Glutamatergic neuron (in vitro differentiated cells): ENCODE data around the gene KRTAP16-1. TPM values are rescaled to one million over a fixed set of nuclear protein-coding genes. Genes with fewer than 3 reads are reported as not detected.
"Not testable (repeated sequence)": the region's sequence is repeated elsewhere in the genome, so short reads cannot be mapped to it uniquely, and the experiment has no call there.

ENCODE experiments used
- DNase-seq: peaks from one replicate; pipeline ENCODE4 v3.0.0; 2022
- H3K27ac Mint-ChIP-seq: one replicate; pipeline ENCODE4 v1.8.0; 2020; ENCODE audit warnings: mild to moderate bottlenecking, mixed read lengths, inconsistent platforms; ENCODE audit not compliant: unreplicated experiment
- H3K27me3 Mint-ChIP-seq: one replicate; pipeline ENCODE4 v1.8.0; 2020; ENCODE audit warnings: mild to moderate bottlenecking, moderate library complexity, mixed read lengths, inconsistent platforms; ENCODE audit not compliant: unreplicated experiment
- H3K36me3 Mint-ChIP-seq: one replicate; pipeline ENCODE4 v1.8.0; 2020; ENCODE audit warnings: mild to moderate bottlenecking, mixed read lengths, inconsistent platforms; ENCODE audit not compliant: unreplicated experiment
- H3K4me1 Mint-ChIP-seq: one replicate; pipeline ENCODE4 v1.8.0; 2020; ENCODE audit warnings: mild to moderate bottlenecking, low read depth, mixed read lengths, inconsistent platforms; ENCODE audit not compliant: unreplicated experiment
- H3K4me3 Mint-ChIP-seq: one replicate; pipeline ENCODE4 v1.8.0; 2020; ENCODE audit warnings: mild to moderate bottlenecking, mixed read lengths, inconsistent platforms; ENCODE audit not compliant: unreplicated experiment
- H3K9me3 Mint-ChIP-seq: one replicate; pipeline ENCODE4 v1.8.0; 2020; ENCODE audit warnings: mild to moderate bottlenecking, moderate library complexity, mixed read lengths, inconsistent platforms; ENCODE audit not compliant: unreplicated experiment
- CTCF ChIP-seq: fragments of 200-600 bp; sonication (generic); IDR thresholded peaks from one replicate; pipeline ENCODE4 v1.5.0; 2021; ENCODE audit not compliant: partially characterized antibody, unreplicated experiment
- total RNA-seq: library from RNA; stranded (reverse); fragmentation: NEBNext Ultra II Directional; extraction: Animal tissue kit (Norgen Biotek cat#: 25700); gene quantifications from one replicate; pipeline ENCODE4 v1.2.1, GENCODE V29; 2021; ENCODE audit not compliant: unreplicated experiment

Gene KRTAP16-1
- total RNA-seq, 1 donor from 2014 or later = not detected

DNA sequence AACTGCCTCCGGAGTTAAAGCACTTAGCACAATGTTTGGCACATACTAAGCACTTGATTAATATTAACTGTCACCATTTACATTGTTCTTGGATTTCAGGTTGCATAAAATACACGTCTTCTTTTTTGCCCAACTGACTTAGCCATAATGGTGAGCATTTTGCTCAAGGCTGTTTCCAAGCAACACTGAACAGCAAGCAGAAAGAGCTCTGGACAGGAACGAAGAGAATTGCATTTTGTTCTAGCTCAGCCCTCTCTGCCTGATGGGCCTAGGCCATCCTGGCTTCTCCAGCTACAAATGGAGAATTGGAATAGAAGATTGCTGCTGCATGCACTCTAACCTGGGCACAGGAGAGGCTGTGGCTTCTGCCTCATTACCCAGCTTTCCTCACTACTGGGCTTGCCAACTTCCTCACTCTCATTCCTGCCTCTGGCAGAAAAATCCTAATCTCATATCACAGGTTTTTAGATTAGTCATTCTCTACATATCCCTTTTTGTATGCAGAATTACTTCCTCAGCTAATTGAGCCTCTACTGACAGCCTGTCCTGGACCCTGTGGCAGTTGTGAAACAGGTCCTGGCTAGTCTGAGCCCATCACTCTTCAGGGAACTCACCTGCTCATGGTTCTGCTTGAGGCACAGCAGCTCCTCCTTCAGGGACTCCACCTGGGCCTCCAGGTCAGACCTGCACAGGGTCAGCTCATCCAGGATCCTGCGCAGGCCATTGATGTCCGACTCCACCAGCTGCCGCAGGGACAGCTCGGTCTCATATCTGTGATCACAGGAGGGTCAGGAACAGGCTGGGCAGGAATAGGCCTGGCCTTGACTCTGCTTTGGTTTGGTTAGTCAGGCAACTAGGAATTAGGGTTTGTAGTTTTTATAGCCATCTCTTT is 39.0 kb upstream of the KRTAP16-1 start:
- Mint-ChIP-seq H3K27me3 (peaks cover 5% of the 10 kb centered on the region), H3K4me1 (no peaks in the 10 kb centered on the region)

GRCh38 chr17:41346421-41346820 is 37.3 kb upstream of the KRTAP16-1 start:
- not testable (repeated sequence) for H3K36me3 Mint-ChIP-seq, DNase-seq, H3K27me3 Mint-ChIP-seq, H3K27ac Mint-ChIP-seq, H3K4me3 Mint-ChIP-seq, H3K4me1 Mint-ChIP-seq, H3K9me3 Mint-ChIP-seq

More for the DNA sequence above, 39.0 kb upstream of the KRTAP16-1 start:
- Mint-ChIP-seq H3K36me3 (peaks cover 8% of the 10 kb centered on the region), H3K9me3 (peaks cover 2% of the 10 kb centered on the region), H3K27ac (no peak overlapping the region), H3K4me3 (no peak overlapping the region)
- no peak for TF ChIP-seq CTCF
- DNase-seq = no peak

DNA sequence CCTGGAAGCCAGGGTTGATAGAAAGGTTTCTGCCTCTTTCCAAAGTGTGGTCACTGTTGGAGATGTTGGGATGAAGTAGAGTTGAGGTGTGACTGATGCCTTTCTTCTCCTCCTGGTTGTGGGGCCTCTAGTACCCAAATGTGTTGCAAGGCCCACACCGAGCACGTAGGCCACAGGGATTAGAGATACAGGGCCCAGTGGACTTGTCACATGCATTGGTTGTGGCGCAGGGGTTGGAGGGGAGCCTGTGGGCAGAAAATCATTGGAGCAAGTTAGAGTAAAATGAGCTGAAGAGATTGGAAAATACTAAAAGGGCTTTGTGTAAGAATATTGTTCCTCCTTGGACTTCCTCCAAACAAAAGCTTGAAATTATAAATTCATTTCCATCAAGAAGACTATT is 36.9 kb upstream of the KRTAP16-1 start:
- H3K27me3 Mint-ChIP-seq = peaks cover 5% of the 10 kb centered on the region
- no peak for TF ChIP-seq CTCF
- H3K9me3 Mint-ChIP-seq = peaks cover 3% of the 10 kb centered on the region
- no peak overlapping the region for H3K4me3 Mint-ChIP-seq
- DNase-seq = no peak
- no peaks in the 10 kb centered on the region for H3K4me1 Mint-ChIP-seq
- H3K36me3 Mint-ChIP-seq = peaks cover 8% of the 10 kb centered on the region
- H3K27ac Mint-ChIP-seq = no peak overlapping the region

GRCh38 chr17:41343029-41343428 is 33.9 kb upstream of the KRTAP16-1 start:
- Mint-ChIP-seq H3K9me3 (peaks cover 3% of the 10 kb centered on the region), H3K27me3 (peaks cover 7% of the 10 kb centered on the region), H3K4me3 (no peak overlapping the region), H3K27ac (no peak overlapping the region), H3K36me3 (peaks cover 8% of the 10 kb centered on the region), H3K4me1 (no peaks in the 10 kb centered on the region)
- TF ChIP-seq CTCF = no peak
- no peak for DNase-seq

- peaks cover 7% of the 10 kb centered on the region for H3K27me3 Mint-ChIP-seq
- H3K36me3 Mint-ChIP-seq = peaks cover 8% of the 10 kb centered on the region
These were observed 32.1 kb upstream of the KRTAP16-1 start for GRCh38 chr17:41340934-41341861.

More at GRCh38 chr17:41340934-41341861, 32.1 kb upstream of the KRTAP16-1 start:
- Mint-ChIP-seq H3K9me3 (peaks cover 3% of the 10 kb centered on the region), H3K4me3 (no peak overlapping the region), H3K4me1 (no peaks in the 10 kb centered on the region), H3K27ac (no peak overlapping the region)
- TF ChIP-seq CTCF = no peak
- no peak for DNase-seq
